SH-SY5Y (cell line): ENCODE data around the gene PLEKHN1.

ENCODE experiments used
- GATA2 ChIP-seq: IDR thresholded peaks from 2 replicates; pipeline ENCODE4 v1.6.1; 2011; ENCODE audit warnings: mild to moderate bottlenecking, low read depth, low read length
- GATA3 ChIP-seq: IDR thresholded peaks from 2 replicates; pipeline ENCODE4 v1.6.1; 2011; ENCODE audit warnings: low read depth, mild to moderate bottlenecking, low read length, moderate library complexity

DNA sequence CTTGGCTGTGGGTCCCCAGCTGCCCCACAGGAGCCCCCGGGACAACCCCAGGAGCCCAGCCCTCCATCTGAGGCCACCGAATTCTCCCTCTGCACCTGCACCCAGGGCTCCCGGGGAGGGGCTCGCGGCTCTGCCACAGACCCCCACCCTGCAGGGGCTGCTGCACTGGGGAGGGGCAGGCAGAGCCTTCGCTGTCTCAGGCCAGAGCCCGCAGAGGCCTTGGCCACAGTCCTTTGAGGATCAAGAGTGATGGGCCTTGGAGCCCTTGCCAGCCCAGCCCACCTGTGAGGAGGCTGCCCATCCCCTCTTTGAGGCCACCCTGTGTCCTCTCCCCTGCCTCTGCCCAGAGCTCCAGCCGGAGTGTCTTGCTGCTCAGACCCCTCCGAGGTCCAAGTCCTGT is 9.1 kb downstream of the PLEKHN1 start:
- no peak for TF ChIP-seq GATA2
- no peak for TF ChIP-seq GATA3
